ENCODE results near the gene KRT85. TPM values are rescaled to one million over a fixed set of nuclear protein-coding genes. Genes with fewer than 3 reads are reported as not detected.

The KRT85 gene
- total and polyA plus RNA-seq, 10 of the 15 experiments (the other 5 are each of a cell fraction or from before 2014, with no cell fraction given), result 0.05 to 0.18 (median 0.11) TPM; not detected in 6

- H3K36me3 ChIP-seq (ENCODE audit: control insufficient read depth in 2 of 2, insufficient read depth in 2 of 2, low read length in 1 of 2), result no peaks in the 10 kb centered on the region
- DNase-seq (ENCODE audit: low read depth, low spot score), result no peak
- in situ Hi-C loops (cut with MboI) (loop anchor here (5.0 to 25.0 kb wide), 2 partner anchors 494 to 604 kb away; no protein-coding TSS in a partner anchor), intact Hi-C loops (cut with micrococcal nuclease; ENCODE audit: unreplicated experiment) (no loop called here)
- BruUV-seq (replicated peaks), result no TSS peak
- H4K20me1 ChIP-seq (ENCODE audit: control insufficient read depth, insufficient read depth), result no peaks in the 10 kb centered on the region; the same call in 1 of the 2 replicates
- H3K27me3 ChIP-seq (replicated peaks in 1 of 2; ENCODE audit: control insufficient read depth in 2 of 2, insufficient read depth in 2 of 2, low read length in 1 of 2), result peaks cover 1 to 7% of the 10 kb centered on the region in 2 experiments; a peak in 3 of 4 replicates
- H3K4me2 ChIP-seq (ENCODE audit: control insufficient read depth, insufficient read depth), result no peak overlapping the region
- ATAC-seq, result no peak
- ChIA-PET RAD21 (ENCODE audit: unreplicated experiment) (no interaction called here), POLR2A (no interaction called here), SMC1A (ENCODE audit: uncharacterized antibody, unreplicated experiment) (no interaction called here), CTCF (interaction anchor here (1.2 to 1.3 kb wide), 2 partner anchors 10 to 55 kb away, joined by 3 read pairs; no protein-coding TSS in a partner anchor)
- 0% methylated on average over 2 of the region's 2 CpGs for WGBS (ENCODE audit: insufficient coverage, insufficient replicate concordance, low lambda C conversion rate, missing lambda C conversion rate)
- no peaks in the 10 kb centered on the region for H3K9me3 ChIP-seq (replicated peaks; ENCODE audit: control insufficient read depth, insufficient read depth, low read length)
- no peak overlapping the region for H3K4me3 ChIP-seq
- H3K79me2 ChIP-seq (ENCODE audit: control insufficient read depth, insufficient read depth, low read length), result no peaks in the 10 kb centered on the region
- FAIRE-seq, result no peak
- H3K27ac ChIP-seq (ENCODE audit: control insufficient read depth, insufficient read depth), result no peak overlapping the region
- no peak overlapping the region for H2AFZ ChIP-seq (ENCODE audit: control insufficient read depth, low read depth, low read length)
- TF ChIP-seq SPI1 (IDR thresholded peaks at IDR 0.05; ENCODE audit: borderline replicate concordance, insufficient read depth, low read depth, low read length) (peak; percentile 60; the same call in 1 of the 2 replicates), CREM (IDR thresholded peaks at IDR 0.05; ENCODE audit: low read depth) (no peak)
- no peaks in the 10 kb centered on the region for H3K4me1 ChIP-seq (ENCODE audit: control insufficient read depth, insufficient read depth, low read length)
- H3K9ac ChIP-seq (ENCODE audit: control insufficient read depth, insufficient read depth, low read length), result no peak overlapping the region
Measured at GRCh38 chr12:52382854-52383253, 15.6 kb upstream of the KRT85 start.

GRCh38 chr12:52381206-52381605, 13.9 kb upstream of the KRT85 start:
- ChIA-PET SMC1A (ENCODE audit: uncharacterized antibody, unreplicated experiment) (no interaction called here), POLR2A (no interaction called here), RAD21 (ENCODE audit: unreplicated experiment) (no interaction called here), CTCF (interaction anchor here (1.3 to 1.9 kb wide), 2 partner anchors 9 to 33 kb away, joined by 3 to 4 read pairs; no protein-coding TSS in a partner anchor)
- Histone ChIP-seq H3K4me3 (no peak overlapping the region), H3K79me2 (ENCODE audit: control insufficient read depth, insufficient read depth, low read length) (no peaks in the 10 kb centered on the region), H3K36me3 (ENCODE audit: control insufficient read depth in 2 of 2, insufficient read depth in 2 of 2, low read length in 1 of 2) (no peaks in the 10 kb centered on the region), H3K27ac (ENCODE audit: control insufficient read depth, insufficient read depth) (no peak overlapping the region), H3K9me3 (replicated peaks; ENCODE audit: control insufficient read depth, insufficient read depth, low read length) (no peaks in the 10 kb centered on the region), H3K4me1 (ENCODE audit: control insufficient read depth, insufficient read depth, low read length) (no peaks in the 10 kb centered on the region), H3K27me3 (replicated peaks in 1 of 2; ENCODE audit: control insufficient read depth in 2 of 2, insufficient read depth in 2 of 2, low read length in 1 of 2) (peaks cover 3% of the 10 kb centered on the region in 2 experiments; a peak in 3 of 4 replicates), H3K4me2 (ENCODE audit: control insufficient read depth, insufficient read depth) (no peak overlapping the region), H2AFZ (ENCODE audit: control insufficient read depth, low read depth, low read length) (no peak overlapping the region), H3K9ac (ENCODE audit: control insufficient read depth, insufficient read depth, low read length) (no peak overlapping the region), H4K20me1 (ENCODE audit: control insufficient read depth, insufficient read depth) (no peaks in the 10 kb centered on the region; the same call in 1 of the 2 replicates)
- in situ Hi-C loops (cut with MboI), result loop anchor here (5.0 to 25.0 kb wide), 2 partner anchors 496 to 606 kb away; no protein-coding TSS in a partner anchor
- intact Hi-C loops (cut with micrococcal nuclease; ENCODE audit: unreplicated experiment), result no loop called here
- no peak for FAIRE-seq
- no peak for ATAC-seq
- no TSS peak for BruUV-seq (replicated peaks)
- WGBS (ENCODE audit: insufficient coverage, insufficient replicate concordance, low lambda C conversion rate, missing lambda C conversion rate), result 39% methylated on average over 8 of the region's 8 CpGs
- DNase-seq (ENCODE audit: low read depth, low spot score), result no peak
- no peak for TF ChIP-seq NKRF (conservative IDR thresholded peaks at IDR 0.05)
- TF ChIP-seq ZBTB4 (CRISPR knock-in tag; IDR thresholded peaks at IDR 0.05), result no peak
- no peak for TF ChIP-seq CUX1 (IDR thresholded peaks at IDR 0.05; ENCODE audit: insufficient replicate concordance, low read depth, low read length)
